ENCODE results near the gene PRDM16.
"Not testable (repeated sequence)": the region's sequence is repeated elsewhere in the genome, so short reads cannot be mapped to it uniquely, and the experiment has no call there.

PRDM16 gene

DNA sequence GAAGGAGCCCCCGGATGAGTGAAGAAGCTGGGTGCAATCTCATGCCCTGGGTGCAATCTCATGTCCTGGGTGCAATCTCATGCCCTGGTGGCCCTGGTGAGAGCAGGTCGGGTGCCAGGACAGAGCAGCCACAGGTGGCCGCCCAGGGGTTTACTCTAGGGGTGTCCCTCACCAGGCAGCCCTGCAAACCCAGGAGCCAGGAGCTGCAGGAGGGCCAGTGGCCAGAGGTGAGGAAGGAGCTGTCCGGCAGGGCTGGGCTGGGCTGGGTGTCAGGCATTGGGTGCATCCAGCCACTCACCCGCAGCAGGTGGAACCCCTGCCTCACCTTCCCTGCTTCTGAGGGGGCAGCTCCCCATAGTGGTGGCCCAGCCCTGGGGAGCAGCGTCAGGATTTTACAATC lies 79.2 kb downstream of the PRDM16 start:
- DNase-seq: no peak

DNA sequence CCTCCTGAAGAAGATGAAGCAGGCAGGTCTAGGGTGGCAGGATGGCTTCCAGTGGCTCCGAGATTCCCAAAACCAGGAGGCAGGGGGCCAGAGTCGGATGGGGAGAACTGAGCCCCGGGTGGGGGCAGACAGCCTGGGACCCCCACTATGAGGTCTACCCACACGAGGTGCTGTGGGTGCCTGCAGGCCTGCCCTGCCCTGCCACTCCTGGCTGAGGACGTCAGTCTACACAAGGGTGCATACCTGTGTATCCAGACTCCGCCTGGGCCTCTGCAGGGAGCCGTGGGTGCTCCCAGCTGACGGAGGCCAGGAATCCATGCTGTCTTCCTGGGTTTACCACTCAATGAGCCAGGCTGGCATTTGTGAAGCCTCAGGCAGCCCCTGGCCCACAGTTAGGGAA lies 80.3 kb downstream of the PRDM16 start:
- DNase-seq: no peak

DNA sequence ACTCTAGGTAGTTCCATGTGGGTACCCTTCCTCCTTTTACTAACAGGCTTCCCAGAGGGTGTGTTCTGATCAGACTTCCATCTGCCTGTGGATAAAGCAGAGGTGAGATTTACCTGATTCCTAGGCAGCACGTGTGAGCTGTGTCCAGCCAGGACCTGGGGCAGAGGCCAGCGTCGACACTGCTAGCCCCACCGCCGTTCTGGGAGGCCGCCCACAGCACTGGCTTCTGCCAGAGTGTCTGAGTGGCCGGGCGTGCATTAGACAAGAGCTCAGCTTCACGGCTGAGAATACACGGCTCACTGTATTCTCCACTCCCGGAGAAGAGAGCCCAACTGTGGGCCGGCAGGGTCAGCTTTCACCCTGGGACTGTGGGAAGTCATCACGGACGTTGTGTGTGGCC lies 82.5 kb downstream of the PRDM16 start:
- DNase-seq: no peak

DNA sequence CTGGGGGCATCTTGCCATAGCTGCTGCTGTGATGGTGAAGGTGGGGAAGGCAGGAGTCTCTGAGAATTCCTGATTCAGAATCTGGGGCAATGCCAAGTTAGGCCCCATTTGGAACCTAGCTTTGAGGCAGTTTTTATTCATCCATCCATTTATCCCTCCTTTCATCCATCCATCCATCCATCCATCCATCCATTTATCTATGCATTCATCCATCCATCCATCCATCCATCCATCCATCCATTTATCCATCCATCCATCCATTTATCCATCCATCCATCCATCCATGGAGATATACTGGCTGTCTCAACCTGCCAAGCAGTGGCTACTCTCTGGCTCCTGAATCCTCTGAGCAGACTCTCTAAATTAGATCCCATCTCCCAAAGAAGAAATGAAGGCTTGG lies 83.1 kb downstream of the PRDM16 start:
- DNase-seq: no peak

GRCh38 chr1:3153197-3153596 lies 84.2 kb downstream of the PRDM16 start:
- DNase-seq: no peak

DNA sequence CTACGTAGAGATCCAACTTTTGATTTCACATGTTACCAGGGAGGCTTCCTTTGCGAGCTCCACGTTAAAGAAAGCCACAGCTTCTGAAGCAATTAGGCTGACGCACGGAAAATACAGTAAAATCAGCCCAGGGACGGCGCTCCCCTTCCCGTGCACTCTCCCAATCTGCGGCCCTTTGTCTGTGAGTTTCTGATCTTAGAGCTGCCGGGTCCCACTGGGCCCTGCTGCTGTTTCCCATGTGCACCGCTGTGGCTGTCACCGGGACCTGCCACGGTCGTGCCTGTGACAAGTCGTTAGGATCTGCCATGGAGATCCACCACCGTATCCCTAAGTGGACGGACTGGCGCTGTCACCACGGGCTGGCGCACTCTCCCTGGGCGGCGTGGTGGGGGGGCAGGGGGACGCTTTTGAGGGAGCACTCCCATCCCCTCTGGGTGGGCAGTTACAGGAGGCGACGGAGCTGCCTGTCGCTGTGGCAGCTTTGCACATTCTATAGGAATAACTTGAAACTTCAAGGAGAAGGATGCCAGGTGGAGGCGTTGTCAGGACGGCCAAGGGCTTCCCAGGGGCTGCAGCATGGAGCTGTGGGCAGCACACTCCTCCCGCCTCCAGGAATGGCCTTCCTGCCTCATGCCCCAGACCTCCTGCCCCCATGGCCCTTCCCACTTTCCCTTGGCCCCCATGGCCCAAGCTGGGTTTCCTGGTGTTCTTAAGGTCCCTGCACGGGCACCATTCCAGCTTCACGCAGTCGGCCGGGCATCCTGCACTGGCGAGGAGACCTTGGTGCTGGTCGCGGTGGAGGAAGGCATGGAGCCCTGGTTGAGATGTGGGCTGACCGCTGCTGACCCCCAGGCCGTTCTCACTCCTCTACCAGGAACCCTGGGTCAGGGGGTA lies 85.1 kb downstream of the PRDM16 start:
- DNase-seq: no peak

DNA sequence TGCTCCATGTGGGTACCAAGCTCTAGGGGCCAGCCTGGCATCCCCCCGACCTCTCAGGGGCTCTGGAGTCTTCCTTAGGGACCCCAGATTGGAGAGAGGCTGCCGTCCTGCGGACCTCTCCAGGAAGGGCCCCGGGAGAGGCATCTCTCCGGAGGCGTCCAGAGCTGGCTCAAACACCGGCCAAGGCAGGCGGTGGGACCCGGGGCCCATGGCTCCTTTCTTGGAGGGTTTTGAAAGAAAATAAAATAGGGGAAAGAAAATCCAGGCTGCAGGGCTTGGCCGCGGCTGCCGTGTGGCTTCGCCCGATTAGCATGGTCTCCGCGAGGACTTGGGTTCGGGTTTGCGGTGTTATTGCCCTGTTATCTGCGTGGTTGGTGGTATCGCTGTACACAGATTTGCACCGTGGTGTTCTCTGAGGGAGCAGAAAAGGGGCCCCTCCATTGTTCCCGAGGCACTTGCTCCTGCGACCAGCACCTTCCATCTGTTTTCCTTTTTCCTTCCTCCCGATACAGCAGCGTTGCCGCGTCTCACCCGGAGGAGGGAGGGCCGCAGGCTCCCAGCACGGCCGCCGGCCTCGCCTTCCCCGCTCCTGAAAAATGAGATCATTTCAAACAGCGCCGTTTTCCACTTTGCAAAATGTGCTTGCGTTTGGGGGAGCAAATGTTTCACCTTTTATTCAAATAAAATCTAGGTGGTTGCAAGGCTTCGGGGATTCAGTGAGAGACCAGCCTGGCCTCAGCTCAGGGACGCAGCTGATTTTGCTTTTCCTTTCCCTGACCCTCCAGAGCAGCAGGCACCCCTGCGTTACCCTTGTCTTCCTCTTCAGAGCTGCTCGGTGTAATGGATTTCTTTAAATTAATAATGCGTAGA lies 86.3 kb downstream of the PRDM16 start:
- no peak for DNase-seq

DNA sequence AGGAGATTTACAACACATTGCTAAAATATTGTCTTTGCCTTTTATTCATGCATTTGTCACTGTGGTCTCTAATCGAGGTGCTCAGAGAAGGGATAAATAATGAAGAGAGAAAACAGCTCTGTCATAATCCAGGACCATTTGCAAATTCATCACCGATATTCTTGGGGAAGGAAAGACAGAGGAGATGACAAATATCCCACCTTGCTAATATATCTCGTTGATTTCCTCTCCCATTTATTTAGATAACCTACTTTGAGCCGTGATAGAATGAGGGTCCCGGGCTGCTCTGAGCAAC lies 86.9 kb downstream of the PRDM16 start:
- no peak for DNase-seq

GRCh38 chr1:3156936-3157335 lies 87.9 kb downstream of the PRDM16 start:
- no peak for DNase-seq

GRCh38 chr1:3158347-3158746 lies 89.3 kb downstream of the PRDM16 start:
- no peak for DNase-seq

GRCh38 chr1:3159121-3159520 lies 90.1 kb downstream of the PRDM16 start:
- no peak for DNase-seq

DNA sequence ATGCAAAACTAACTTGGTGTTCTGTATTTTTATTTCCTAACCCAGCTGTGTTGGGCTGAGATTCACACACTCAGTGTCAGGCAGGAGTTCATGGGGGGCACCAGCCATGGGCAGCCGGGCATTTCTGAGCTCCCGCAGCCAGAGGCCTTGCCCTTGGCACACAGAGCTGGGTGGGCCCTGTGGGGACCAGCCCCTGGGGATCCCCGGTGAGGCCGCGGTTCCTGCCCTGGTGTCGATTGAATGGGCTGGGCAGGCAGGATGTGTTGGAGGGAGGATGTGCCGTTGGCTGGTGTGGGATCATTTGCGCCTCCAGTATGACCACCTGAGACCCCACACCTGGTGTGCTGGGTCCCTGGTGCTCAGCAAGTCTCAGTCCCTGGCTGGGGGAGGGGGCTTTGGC lies 91.0 kb downstream of the PRDM16 start:
- no peak for DNase-seq

DNA sequence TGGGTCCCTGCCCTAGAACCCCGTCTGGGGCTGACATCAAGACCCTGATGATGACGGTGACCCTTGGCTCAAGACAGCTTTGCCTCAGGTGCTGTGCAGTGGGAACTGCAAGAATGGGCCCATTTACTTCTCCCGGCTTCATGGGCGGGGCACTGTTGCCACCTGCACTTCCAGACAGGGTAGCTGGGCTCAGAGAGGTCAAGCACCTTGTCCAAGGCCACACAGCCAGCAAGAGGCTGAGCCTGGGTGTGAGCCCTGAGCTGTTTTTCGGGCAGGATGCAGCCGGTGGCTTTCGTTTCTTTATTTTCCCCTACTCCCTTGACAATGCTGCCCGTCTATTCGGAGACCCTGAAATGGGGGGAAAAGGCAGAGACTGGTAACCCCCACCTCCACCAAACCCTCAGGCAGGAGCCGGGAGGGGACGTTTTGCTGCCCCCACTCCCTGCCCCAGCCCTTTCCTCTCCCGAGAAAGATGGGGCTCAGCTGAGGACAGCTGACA lies 91.7 kb downstream of the PRDM16 start:
- no peak for DNase-seq

GRCh38 chr1:3161176-3161840 lies 92.3 kb downstream of the PRDM16 start:
- DNase-seq: no peak

DNA sequence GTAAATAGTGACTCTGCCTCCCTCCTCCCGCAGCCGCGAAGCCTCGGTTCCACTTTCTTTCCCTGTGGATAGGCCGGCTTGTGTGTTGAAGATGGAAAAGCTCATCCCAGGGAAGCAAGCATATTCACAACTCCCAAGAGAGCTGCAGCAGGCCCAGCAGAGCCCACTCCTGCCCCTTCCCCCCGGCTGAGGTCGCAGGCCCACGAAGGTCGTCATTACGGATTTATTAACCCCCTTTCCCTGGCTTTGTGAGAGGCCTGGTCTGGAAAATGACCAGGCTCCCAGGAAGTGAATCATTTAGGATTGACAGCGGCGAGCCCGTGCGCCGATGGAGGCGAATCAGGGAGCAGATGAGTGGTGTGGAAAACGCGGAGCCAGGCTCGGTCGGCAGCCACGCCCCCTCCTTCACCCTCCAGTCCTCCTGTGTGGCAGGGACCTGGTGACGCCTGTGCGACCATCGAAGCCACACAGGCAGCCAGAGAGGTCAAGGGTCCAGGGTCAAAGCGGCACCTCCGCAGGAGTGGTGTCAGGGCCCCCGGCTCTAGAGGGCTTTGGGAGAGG lies 93.4 kb downstream of the PRDM16 start:
- DNase-seq: no peak

- DNase-seq: no peak
Observed at GRCh38 chr1:3163356-3163755, 94.4 kb downstream of the PRDM16 start.

- no peak for DNase-seq
Observed at GRCh38 chr1:3164671-3165070, 95.7 kb downstream of the PRDM16 start.

DNA sequence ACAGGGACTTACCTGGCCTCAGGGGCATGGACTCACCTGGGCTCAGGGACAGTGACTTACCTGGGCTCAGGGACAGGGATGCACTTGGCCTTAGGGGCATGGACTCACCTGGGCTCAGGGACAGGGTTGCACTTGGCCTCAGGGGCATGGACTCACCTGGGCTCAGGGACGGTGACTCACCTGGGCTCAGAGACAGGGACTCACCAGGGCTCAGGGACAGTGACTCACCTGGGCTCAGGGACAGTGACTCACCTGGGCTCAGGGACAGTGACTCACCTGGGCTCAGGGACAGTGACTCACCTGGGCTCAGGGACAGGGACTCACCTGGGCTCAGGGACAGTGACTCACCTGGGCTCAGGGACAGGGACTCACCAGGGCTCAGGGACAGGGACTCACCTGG lies 96.2 kb downstream of the PRDM16 start:
- not testable (repeated sequence) for DNase-seq

- DNase-seq: no peak
Observed at GRCh38 chr1:3166206-3166918, 97.4 kb downstream of the PRDM16 start.

GRCh38 chr1:3167255-3167654 lies 98.3 kb downstream of the PRDM16 start:
- no peak for DNase-seq

DNA sequence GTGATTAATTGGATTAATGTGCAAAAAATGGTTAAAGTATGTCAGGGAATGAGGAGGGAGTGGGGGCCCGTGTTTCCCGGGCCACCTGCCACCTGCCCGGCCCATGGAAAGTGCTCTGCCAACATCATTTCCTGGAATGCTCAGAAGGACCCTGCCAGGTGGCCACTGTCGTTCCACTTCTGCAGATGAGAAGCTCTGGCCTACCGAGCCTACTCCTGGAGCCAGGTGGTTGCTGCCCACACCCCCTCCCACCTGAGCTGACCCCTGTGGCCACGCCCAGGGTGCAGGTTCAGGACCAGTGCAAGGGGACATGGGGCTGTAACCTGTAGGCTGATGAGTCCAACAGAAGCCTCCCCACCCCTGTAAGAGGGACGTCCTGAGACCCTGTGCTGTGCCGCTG lies 99.7 kb downstream of the PRDM16 start:
- no peak for DNase-seq

DNA sequence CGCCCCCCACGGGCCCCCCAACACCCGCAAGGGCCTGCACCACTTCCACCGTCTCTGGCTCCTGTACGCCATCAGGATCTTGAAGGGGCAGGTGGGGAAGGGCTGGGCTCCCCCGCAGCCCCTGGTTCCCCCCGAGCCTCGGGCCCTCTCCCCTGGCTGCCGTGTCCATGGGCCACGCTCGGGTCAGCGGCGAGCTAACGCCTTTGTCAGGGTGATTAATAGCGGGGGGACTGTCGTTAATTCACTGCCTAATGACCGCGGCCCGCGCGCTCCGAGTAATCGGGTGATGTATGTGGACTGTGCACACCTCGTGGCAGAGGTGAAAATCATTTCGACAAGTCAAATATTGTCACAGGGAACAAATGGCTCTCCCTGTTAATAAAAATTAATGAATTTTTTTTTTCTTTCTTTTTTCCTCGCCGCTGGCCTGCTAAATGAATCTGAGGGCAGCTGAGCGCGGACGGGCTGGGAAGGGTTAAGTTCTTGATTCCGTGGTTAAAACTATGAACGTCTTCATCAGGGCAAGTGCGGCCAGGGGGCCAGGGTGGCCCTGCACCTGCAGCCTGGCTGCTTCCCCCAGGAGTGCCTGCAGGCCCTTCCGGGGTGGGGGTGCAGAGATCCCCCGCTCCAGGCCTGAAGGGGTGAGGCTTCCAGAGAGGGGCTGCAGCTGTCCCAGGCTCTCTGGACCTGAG lies 100.8 kb downstream of the PRDM16 start:
- no peak for DNase-seq

Data from NK-92 treated with Interleukin-12 subunit alpha and Interleukin-12 subunit beta, amount 100 ng/mL, for 24 hours (cell line).